Fibroblast of mammary gland (primary cell): ENCODE results near the gene ZNF398.

ENCODE experiments used
- DNase-seq: peaks from one replicate; pipeline ENCODE4 v3.0.0-alpha.2; 2010; ENCODE audit warnings: low read depth
- H3K4me3 ChIP-seq: 2 replicates; pipeline ENCODE4 v1.5.1; 2011; ENCODE audit warnings: low read depth, mild to moderate bottlenecking, low read length, moderate library complexity; ENCODE audit not compliant: control insufficient read depth
- CTCF ChIP-seq: conservative IDR thresholded peaks from 2 replicates; pipeline ENCODE4 v1.5.1; 2011; ENCODE audit warnings: low read depth, low read length, inconsistent platforms; ENCODE audit not compliant: control insufficient read depth, insufficient read depth

Gene ZNF398

DNA sequence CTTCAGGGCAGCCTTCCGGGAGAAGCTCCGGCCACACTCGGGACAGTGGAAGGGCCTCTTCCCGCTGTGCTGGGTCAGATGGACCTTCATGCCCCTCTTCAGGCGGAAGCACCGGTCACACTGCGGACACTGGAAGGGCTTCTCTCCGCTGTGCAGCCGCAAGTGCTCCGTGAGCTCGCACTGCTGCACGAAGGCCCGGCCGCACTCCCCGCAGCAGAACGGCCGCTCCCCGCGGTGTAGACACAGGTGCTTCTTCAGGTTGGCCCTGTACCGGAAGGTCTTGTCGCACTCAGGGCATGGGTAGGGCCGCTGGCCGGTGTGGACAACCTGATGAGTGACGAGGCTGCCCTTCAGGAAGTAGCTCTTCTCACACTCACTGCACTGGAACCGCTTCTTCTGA is 42.5 kb upstream of the ZNF398 start:
- H3K4me3 ChIP-seq: no peak overlapping the region
- TF ChIP-seq CTCF: no peak
- no peak for DNase-seq

DNA sequence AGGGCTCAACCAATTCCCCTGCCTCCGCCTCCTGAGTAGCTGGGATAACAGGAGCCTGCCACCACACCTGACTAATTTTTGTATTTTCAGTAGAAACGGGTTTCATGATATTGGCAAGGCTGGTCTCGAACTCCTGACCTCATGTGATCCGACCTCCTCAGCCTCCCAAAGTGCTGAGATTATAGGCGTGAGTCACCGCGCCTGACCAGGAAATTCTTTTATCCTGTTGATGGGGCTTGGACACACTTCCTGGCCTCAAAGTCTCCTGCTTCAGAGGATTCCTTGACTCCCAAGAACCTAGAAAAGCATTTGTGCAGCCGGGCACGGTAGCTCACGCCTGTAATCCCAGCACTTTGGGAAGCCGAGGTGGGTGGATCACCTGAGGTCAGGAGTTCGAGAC is 37.3 kb upstream of the ZNF398 start:
- no peak for DNase-seq
- no peak overlapping the region for H3K4me3 ChIP-seq
- no peak for TF ChIP-seq CTCF

DNA sequence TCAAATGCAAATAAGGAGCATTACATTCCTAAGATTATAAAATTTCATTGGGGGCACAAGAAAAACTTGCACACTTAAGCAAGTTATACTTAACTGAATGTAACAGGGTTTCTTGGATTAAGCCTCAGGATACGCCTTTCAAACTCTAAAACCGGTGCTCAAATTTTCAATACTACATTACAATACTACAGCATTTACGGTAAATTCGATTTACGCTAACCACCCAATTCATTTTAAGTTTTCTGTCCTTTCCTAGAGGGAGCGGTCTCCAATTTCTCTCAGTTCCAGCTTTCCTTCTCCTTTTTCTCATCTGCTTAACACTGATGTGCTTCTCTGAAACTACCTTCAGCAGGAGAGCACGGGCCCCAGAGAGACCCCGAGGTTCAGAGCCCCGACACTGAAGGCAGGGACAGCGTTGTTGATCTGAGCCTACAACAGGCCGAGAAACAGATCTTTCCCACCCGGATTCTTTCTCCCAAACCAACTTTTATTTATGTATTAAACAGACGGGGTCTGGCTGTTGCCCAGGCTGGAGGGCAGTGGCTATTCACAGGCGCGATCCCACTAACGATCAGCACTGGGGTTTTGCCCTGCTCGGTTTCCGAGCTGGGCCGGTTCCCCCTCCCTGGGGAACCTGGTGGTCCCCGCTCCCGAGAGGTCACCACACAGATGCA is 21.9 kb upstream of the ZNF398 start:
- DNase-seq: no peak
- peak overlapping the region; percentile 96 for H3K4me3 ChIP-seq
- TF ChIP-seq CTCF: no peak

DNA sequence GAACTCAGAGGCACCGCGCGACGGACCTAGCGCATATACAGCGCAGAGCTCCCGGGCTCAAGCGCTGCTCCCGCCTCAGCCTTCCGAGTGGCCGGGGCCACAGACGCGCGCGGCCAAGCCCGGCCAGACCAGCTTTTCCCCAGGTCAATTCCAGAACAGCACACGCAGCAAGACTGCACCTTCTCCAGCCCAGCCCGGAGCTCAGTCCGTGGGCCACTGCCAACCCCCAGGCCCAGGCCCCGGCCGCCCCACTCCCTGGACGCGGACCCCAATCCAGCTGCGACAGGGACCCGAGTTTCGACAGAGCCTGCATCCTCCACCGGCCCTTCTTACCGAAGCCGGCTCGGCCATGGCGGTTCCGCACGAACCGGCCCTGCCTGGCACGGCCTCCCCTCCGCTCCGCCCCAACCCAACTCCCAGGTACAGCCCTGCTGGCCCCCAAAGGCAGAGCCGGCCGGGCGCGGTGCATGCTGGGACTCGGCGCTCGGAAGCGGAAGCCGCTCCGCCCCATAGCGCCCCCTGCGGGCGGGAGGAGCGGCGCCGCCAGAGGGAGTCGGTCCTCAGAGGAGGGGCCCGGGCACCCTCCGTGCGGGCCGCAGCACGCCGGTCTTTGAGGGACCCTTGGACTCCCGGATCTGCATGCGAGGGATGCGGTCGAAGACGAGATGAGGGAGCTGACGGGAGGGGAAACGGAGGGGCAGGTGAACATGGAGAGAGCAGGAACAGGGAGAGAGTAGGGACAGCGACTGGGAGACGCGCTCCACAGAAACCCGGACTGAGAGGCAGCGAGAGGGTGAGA is 21.2 kb upstream of the ZNF398 start, which contains the start of gene ZNF425:
Gene ZNF425, minus strand, starts transcription at position 462 of the 799 bp plus-strand sequence. Its CDS starts 111 bp downstream, at position 351.
- peak; percentile 56 for TF ChIP-seq CTCF
- DNase-seq: peak; percentile 85

GRCh38 chr7:149126662-149127266 is 20.5 kb upstream of the ZNF398 start:
- no peak for TF ChIP-seq CTCF
- no peak for DNase-seq
- peak overlapping the region; percentile 96 for H3K4me3 ChIP-seq

More for the DNA sequence above, 21.2 kb upstream of the ZNF398 start, which contains the start of gene ZNF425:
- peak within 1 kb of the TSS; percentile 96 for H3K4me3 ChIP-seq

- TF ChIP-seq CTCF: no peak
- no peak overlapping the region for H3K4me3 ChIP-seq
- no peak for DNase-seq
Measured at GRCh38 chr7:149130572-149131198, 16.6 kb upstream of the ZNF398 start.
